Astrocyte (in vitro differentiated cells and primary cell): ENCODE results near the gene SRGAP1.

Source experiments
- CTCF ChIP-seq: IDR thresholded peaks from 2 replicates; pipeline ENCODE4 v1.5.1; 2011; ENCODE audit warnings: low read depth, mild to moderate bottlenecking, inconsistent platforms, low read length, moderate library complexity; ENCODE audit not compliant: insufficient read depth
- EZH2 ChIP-seq: IDR thresholded peaks from 2 replicates; pipeline ENCODE4 v1.6.1; 2012; ENCODE audit warnings: mild to moderate bottlenecking, low read length, inconsistent platforms; ENCODE audit not compliant: insufficient read depth

GRCh38 chr12:64070454-64070853, 226.0 kb downstream of the SRGAP1 start:
- TF ChIP-seq CTCF (no peak), EZH2 (no peak)
